Adipocyte (in vitro differentiated cells): ENCODE results near the gene ADD2.

Experiments
- DNase-seq: peaks from one replicate; pipeline ENCODE4 v3.0.0-alpha.2; 2015; ENCODE audit warnings: low read depth
- H3K27me3 ChIP-seq: replicated peaks from 2 replicates; pipeline ENCODE4 v1.7.0; 2013; ENCODE audit warnings: mild to moderate bottlenecking, low read length, moderate library complexity; ENCODE audit not compliant: control insufficient read depth, insufficient read depth
- H3K36me3 ChIP-seq: 2 replicates; pipeline ENCODE4 v1.7.0; 2013; ENCODE audit warnings: low read length, mild to moderate bottlenecking, moderate library complexity; ENCODE audit not compliant: control insufficient read depth, insufficient read depth, severe bottlenecking
- H3K4me1 ChIP-seq: 2 replicates; pipeline ENCODE4 v1.7.0; 2013; ENCODE audit warnings: mild to moderate bottlenecking, low read length, moderate library complexity; ENCODE audit not compliant: control insufficient read depth, insufficient read depth
- H3K4me3 ChIP-seq: 2 replicates; pipeline ENCODE4 v1.7.0; 2013; ENCODE audit warnings: mild to moderate bottlenecking, low read length, moderate library complexity
- H3K9ac ChIP-seq: 2 replicates; pipeline ENCODE4 v1.7.0; 2013; ENCODE audit warnings: mild to moderate bottlenecking, low read length, moderate library complexity
- H3K9me3 ChIP-seq: 2 replicates; pipeline ENCODE4 v1.7.0; 2013; ENCODE audit warnings: mild to moderate bottlenecking, low read length, moderate library complexity; ENCODE audit not compliant: control insufficient read depth

The ADD2 gene

DNA sequence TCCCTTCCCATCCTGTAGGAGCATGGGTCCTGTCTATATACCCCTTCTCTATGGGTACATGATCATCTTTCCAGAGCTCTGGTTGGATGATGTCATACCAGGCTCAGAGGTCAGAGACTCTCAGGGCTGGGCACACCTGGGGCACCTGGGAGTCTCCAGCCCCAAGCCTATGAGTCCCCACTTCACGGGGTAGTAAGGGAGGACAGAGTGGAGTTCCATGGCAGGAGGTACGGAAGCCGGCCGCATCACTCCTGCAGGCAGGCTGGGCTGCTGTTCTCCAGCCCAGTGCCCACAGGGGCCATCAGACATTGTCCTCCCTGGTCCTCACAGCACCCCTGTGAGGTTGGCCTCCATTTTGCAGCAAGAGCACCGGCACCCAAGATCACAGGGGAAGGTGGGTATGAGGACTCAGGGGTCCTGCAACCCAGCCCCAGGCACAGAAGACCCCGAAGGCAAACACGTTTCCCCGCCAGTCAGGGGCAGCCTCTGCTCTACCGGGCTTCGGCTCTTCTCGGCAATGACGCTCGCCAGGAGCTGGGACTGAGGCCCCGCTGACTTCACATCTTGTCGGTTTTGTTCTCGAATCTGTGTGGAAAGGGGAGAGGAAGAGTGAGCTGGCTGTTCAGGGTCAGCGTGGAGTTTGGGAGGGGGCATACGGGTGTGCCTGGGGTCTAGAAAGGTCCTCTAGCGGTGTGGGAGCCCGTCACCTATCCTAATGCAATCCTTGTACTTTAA lies 91.5 kb downstream of the ADD2 start:
- no peak for DNase-seq
- peaks cover 2% of the 10 kb centered on the region for H3K27me3 ChIP-seq
- H3K9ac ChIP-seq = no peak overlapping the region
- H3K36me3 ChIP-seq = no peaks in the 10 kb centered on the region
- H3K4me1 ChIP-seq = no peaks in the 10 kb centered on the region
- H3K4me3 ChIP-seq = no peak overlapping the region
- no peaks in the 10 kb centered on the region for H3K9me3 ChIP-seq

DNA sequence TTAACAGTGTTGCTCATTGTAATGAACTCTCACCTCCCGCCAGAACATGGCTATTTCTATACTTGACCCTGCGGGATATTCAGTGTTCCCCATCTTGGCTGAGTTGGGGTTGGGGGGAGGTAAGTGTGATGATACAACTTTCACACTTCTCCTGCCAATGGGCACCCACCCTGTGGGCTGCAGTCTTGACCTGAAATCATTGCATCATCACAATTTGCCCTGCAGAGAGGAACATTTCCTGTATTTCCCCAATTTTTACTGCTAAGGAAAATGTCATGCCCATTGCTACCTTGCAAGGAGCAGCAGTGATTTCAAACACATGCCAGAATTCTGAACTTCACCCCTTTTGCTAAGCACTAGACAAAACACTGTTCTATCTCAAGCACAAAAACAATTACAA lies 92.1 kb downstream of the ADD2 start:
- Histone ChIP-seq H3K36me3 (no peaks in the 10 kb centered on the region), H3K27me3 (peaks cover 3% of the 10 kb centered on the region), H3K9ac (no peak overlapping the region), H3K9me3 (no peaks in the 10 kb centered on the region), H3K4me3 (no peak overlapping the region), H3K4me1 (peaks cover 4% of the 10 kb centered on the region)
- no peak for DNase-seq

DNA sequence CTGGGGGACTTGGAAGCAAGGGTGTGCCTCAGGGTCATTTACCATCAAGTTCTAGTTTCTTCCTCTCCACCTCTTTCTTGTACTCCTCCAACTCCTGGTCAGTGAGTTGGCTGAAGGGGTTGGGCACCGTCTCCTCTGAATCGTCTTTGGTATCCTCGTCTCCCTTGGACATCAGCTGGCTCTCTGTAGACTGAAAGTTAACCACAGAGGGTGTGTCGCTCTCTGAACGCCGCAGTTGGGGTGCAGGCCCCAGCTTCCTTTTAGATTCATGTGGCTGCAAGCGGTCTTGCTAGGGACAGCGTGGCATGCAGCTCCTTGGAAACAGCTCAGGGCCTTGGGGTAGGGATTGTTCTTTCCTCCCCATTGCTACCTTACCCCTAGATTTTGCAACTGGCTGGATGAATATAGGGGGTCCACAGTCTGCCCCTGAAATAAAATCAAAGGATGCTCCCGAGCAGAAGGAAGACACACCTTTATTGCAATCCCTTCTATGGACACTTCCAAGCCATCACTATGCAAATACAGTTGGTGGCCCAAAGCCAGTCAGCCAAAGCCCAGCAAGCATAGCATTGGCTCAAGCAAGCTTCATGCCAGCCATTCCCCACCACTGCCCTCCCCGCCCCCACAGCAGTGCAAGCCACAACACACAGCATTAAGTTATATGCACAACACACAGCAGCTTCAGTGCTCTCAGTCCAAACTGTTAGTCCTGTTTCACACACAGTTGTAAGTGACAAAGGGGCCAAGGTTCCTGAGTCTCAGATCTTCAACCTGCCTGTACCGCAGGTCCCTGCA lies 93.2 kb downstream of the ADD2 start:
- Histone ChIP-seq H3K9me3 (no peaks in the 10 kb centered on the region), H3K4me1 (peaks cover 5% of the 10 kb centered on the region), H3K36me3 (no peaks in the 10 kb centered on the region), H3K27me3 (peaks cover 10% of the 10 kb centered on the region), H3K9ac (no peak overlapping the region), H3K4me3 (no peak overlapping the region)
- DNase-seq = no peak

DNA sequence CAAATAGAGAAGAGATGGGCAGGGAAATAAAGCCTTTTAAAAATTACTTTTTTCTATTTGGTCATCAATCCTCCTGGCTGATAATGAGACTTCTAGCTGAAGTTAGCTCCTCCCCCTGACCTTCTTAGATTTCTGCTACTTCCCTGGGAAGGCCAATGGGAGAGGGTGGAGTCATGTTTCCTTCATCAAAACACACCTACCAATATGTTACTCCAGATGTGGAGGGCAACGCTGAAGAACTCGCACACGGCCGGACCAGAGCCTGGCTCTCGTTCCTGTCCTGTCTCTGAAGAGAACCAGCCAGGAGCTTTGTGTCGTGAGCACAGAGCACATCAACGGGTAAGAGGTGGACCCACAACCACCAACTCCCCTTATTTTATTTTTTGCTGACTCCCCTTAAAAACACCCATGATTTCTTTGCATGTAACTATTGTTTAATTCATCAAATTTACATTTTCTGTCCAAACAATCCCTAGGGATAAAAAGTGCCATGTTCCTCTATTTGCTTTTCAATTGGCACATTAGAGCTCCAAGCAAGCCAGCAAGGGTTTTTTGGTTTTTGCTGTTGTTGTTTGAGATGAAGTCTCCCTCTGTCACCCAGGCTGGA lies 94.9 kb downstream of the ADD2 start:
- H3K4me3 ChIP-seq = no peak overlapping the region
- H3K9ac ChIP-seq = no peak overlapping the region
- no peaks in the 10 kb centered on the region for H3K36me3 ChIP-seq
- no peak for DNase-seq
- no peaks in the 10 kb centered on the region for H3K9me3 ChIP-seq
- peaks cover 5% of the 10 kb centered on the region for H3K4me1 ChIP-seq
- H3K27me3 ChIP-seq = peaks cover 10% of the 10 kb centered on the region

DNA sequence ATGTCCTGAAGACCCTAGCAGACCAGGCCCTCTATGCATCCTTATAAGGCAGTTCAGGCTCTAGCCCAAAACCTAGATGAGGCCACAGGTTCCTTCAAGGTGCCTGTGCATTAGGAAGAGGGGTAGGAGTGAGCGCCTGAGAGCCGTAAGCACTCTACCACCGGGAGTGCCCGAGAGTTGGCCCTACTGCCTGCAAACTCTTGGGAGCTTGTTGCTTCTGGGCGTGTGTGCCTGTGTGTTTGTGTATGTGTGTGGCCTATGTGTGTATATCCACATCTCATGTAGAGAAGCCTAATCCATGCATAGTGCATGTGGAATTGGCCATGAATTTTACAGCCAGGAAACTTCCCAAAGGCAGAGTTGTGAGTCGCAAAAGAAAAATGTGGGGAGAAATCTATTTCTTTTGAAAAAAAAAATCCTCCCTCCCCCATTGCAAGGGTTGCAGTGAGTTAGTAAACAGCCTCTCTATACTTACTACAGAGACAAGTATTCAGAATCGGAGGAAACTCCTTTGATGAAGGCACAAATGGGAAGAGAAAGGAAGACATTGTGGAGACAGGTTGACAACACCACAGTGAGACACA lies 96.8 kb downstream of the ADD2 start:
- Histone ChIP-seq H3K27me3 (peaks cover 16% of the 10 kb centered on the region), H3K36me3 (no peaks in the 10 kb centered on the region), H3K4me3 (no peak overlapping the region), H3K4me1 (peaks cover 5% of the 10 kb centered on the region), H3K9ac (no peak overlapping the region), H3K9me3 (no peaks in the 10 kb centered on the region)
- no peak for DNase-seq

DNA sequence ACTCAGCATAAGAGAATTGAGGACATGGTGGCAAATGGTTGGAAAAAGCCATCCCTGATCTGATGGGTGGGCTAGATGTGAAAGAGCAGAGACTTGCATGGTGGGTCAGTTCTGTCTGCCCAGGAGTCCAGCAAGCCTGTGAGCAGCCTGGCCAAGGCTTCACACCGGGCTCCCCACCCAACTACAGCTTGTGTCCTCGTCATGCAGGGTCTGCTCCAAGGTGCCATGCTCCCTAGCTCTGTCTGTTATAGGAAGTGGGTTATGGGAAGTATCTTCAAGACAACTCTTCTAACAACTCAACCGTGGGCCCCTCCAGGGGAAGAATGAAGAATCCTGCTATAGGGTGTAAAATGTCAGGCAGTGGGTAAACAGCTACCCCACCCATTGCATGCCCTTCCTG lies 97.4 kb downstream of the ADD2 start:
- Histone ChIP-seq H3K4me3 (no peak overlapping the region), H3K9me3 (no peaks in the 10 kb centered on the region), H3K9ac (no peak overlapping the region), H3K4me1 (peaks cover 5% of the 10 kb centered on the region), H3K27me3 (peaks cover 16% of the 10 kb centered on the region), H3K36me3 (no peaks in the 10 kb centered on the region)
- DNase-seq = no peak

DNA sequence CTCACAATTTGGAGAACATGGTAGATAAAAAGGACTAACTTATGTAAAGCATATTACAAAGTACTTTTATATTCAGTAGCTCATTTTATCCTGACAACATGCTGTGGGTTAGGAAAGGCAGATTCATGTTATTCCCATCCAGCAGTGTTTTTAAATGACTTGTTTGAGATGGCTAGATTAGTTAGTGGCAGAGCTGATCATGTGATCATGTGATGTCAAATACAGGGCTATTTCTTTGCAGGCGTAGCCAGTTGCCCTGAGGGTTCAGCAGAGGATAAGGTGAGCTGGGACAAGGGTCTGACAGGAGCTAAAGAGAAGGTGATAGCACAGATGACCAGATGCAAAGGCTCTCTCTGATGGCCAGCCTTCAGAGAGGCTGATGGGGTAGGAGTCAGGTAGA lies 97.8 kb downstream of the ADD2 start:
- peaks cover 19% of the 10 kb centered on the region for H3K27me3 ChIP-seq
- H3K36me3 ChIP-seq = no peaks in the 10 kb centered on the region
- H3K9ac ChIP-seq = no peak overlapping the region
- H3K4me1 ChIP-seq = peaks cover 5% of the 10 kb centered on the region
- no peak overlapping the region for H3K4me3 ChIP-seq
- no peak for DNase-seq
- no peaks in the 10 kb centered on the region for H3K9me3 ChIP-seq

DNA sequence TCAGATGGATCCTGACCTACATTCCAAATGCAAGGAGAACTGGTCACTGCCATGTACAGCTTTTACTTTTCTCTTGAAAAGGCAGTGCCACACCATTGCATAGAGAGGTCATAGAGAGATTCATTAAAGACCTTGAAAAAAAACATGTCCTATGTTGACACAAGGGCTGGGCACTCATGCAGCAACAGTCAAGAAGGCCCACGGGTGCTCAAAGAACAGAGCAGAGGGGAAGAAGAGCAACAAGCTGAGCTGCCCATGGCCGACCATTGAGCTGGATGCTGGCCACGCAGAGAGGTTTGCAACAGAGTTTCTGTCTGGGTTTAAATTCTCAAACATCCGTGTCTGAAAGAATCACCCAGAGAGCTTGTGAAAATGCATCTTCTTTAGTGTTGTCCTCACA lies 99.1 kb downstream of the ADD2 start:
- Histone ChIP-seq H3K4me3 (no peak overlapping the region), H3K36me3 (no peaks in the 10 kb centered on the region), H3K9me3 (no peaks in the 10 kb centered on the region), H3K27me3 (peaks cover 22% of the 10 kb centered on the region), H3K9ac (no peak overlapping the region), H3K4me1 (peaks cover 5% of the 10 kb centered on the region)
- no peak for DNase-seq

DNA sequence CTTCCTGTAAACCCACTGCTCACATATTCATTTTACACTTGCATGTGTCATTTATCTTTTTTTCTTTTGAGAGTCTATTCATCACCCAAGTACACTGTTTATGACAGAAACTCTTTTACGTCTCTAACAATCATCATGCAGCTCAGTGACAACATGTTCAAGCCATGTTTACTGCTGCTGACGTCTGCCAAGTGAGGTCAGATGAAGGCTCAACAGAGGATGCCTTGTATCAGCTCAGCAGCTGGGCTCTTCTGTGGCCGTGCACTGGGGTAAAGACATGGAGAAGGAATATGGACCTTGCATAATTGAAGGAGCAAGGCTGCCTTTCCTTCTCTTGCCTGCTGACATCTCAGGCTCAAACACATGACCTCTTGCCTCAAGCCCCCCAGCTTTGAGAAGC lies 99.6 kb downstream of the ADD2 start:
- no peak for DNase-seq
- Histone ChIP-seq H3K9me3 (no peaks in the 10 kb centered on the region), H3K4me3 (no peak overlapping the region), H3K9ac (no peak overlapping the region), H3K36me3 (no peaks in the 10 kb centered on the region), H3K27me3 (peaks cover 22% of the 10 kb centered on the region), H3K4me1 (peaks cover 5% of the 10 kb centered on the region)

DNA sequence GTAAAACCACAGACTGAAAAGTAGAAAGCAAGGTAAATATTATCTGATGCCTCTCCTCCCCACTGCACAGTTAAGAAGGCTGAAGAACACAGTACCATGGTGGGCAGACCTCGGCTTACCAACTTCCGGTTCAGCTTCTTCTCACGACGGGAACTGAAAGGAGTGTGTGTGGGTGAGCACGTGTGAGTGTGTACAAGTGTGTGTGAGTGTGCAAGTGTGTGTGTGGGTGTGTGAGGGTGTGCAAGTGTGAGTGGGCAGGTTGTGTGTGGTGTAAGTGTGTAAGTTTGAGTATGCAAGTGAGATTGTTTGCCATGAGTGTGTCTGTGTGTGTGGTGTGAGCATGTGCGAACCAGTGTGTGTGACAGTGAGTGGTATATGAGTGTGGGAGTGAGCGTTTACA lies 103.5 kb downstream of the ADD2 start:
- H3K9me3 ChIP-seq = no peaks in the 10 kb centered on the region
- no peaks in the 10 kb centered on the region for H3K4me1 ChIP-seq
- H3K4me3 ChIP-seq = no peak overlapping the region
- peaks cover 44% of the 10 kb centered on the region for H3K27me3 ChIP-seq
- H3K36me3 ChIP-seq = no peaks in the 10 kb centered on the region
- no peak overlapping the region for H3K9ac ChIP-seq
- no peak for DNase-seq

DNA sequence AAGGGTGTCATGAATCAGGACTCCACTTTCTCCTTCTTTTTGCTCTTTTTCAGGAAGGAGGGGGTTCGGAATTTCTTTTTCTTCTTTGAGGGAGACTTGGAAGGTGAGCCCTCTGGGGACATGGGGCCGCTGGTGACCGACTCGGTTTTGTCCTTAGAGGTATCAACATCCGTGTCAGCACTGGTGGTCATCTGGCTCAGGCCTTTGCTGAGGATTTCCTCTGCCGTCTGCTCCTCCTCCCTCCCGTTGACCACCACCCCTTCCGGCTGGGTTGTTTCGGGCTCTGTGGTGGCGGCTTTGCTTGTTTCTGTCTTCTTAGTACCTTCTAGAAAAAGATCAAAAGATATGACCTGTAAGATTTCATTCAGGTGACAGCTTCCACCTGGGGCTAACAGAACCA lies 104.6 kb downstream of the ADD2 start:
- no peak for DNase-seq
- Histone ChIP-seq H3K27me3 (peaks cover 48% of the 10 kb centered on the region), H3K4me3 (no peak overlapping the region), H3K36me3 (no peaks in the 10 kb centered on the region), H3K4me1 (no peaks in the 10 kb centered on the region), H3K9ac (no peak overlapping the region), H3K9me3 (no peaks in the 10 kb centered on the region)
